Osteocyte (in vitro differentiated cells): ENCODE data around the gene SCPEP1. TPM values are rescaled to one million over a fixed set of nuclear protein-coding genes. Genes with fewer than 3 reads are reported as not detected.
"Not testable (repeated sequence)": the region's sequence is repeated elsewhere in the genome, so short reads cannot be mapped to it uniquely, and the experiment has no call there.

Source experiments
- DNase-seq: peaks from one replicate; pipeline ENCODE4 v3.0.0; 2021; ENCODE audit warnings: mixed read lengths; ENCODE audit not compliant: unreplicated experiment; ENCODE audit errors: extremely low spot score
- H3K27ac Mint-ChIP-seq: one replicate; pipeline ENCODE4 v1.8.0; 2021; ENCODE audit warnings: mild to moderate bottlenecking, mixed read lengths; ENCODE audit not compliant: unreplicated experiment
- H3K27me3 Mint-ChIP-seq: one replicate; pipeline ENCODE4 v1.8.0; 2021; ENCODE audit warnings: mixed read lengths; ENCODE audit not compliant: unreplicated experiment
- H3K36me3 Mint-ChIP-seq: one replicate; pipeline ENCODE4 v1.8.0; 2021; ENCODE audit warnings: mixed read lengths; ENCODE audit not compliant: unreplicated experiment
- H3K4me1 Mint-ChIP-seq: one replicate; pipeline ENCODE4 v1.8.0; 2021; ENCODE audit warnings: mixed read lengths; ENCODE audit not compliant: unreplicated experiment
- H3K4me3 Mint-ChIP-seq: one replicate; pipeline ENCODE4 v1.8.0; 2021; ENCODE audit warnings: mild to moderate bottlenecking, moderate library complexity, mixed read lengths; ENCODE audit not compliant: unreplicated experiment
- H3K9me3 Mint-ChIP-seq: one replicate; pipeline ENCODE4 v1.8.0; 2021; ENCODE audit warnings: mixed read lengths; ENCODE audit not compliant: unreplicated experiment
- total RNA-seq: library from RNA; stranded (reverse); gene quantifications from 2 replicates; pipeline ENCODE4 v1.2.1, GENCODE V29; 2021
- TF ChIP-seq, protein P1 (sequence below): fragments of 200-600 bp; sonication (generic); IDR thresholded peaks from 2 replicates; pipeline ENCODE4 v1.5.0; 2021; ENCODE audit warnings: antibody characterized with exemption, mild to moderate bottlenecking, moderate library complexity

Gene SCPEP1
- total RNA-seq, 1 donor from 2014 or later: 68.9 TPM

DNA sequence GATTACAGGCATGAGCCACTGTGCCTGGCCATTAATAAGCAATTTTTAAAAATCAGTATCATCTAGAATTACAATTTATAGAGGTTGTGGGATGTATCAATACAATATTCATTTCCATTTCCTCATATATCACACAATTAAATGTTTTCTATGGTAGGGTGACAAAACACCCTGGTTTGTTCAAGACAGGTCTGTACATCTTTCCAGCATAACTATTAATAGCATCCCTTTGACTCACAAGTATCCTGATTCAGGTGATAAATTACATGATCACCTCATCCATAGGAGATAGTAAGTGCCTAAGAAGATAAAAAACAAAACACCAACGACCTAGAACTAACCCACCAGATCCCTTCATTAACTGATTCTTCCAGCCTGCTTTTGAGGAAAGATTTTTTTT, 30.2 kb upstream of the SCPEP1 start:
- Mint-ChIP-seq H3K27ac (no peak overlapping the region), H3K27me3 (no peaks in the 10 kb centered on the region), H3K9me3 (no peaks in the 10 kb centered on the region), H3K4me3 (no peak overlapping the region), H3K36me3 (peaks cover 35% of the 10 kb centered on the region), H3K4me1 (no peaks in the 10 kb centered on the region)
- TF ChIP-seq, protein P1, sequence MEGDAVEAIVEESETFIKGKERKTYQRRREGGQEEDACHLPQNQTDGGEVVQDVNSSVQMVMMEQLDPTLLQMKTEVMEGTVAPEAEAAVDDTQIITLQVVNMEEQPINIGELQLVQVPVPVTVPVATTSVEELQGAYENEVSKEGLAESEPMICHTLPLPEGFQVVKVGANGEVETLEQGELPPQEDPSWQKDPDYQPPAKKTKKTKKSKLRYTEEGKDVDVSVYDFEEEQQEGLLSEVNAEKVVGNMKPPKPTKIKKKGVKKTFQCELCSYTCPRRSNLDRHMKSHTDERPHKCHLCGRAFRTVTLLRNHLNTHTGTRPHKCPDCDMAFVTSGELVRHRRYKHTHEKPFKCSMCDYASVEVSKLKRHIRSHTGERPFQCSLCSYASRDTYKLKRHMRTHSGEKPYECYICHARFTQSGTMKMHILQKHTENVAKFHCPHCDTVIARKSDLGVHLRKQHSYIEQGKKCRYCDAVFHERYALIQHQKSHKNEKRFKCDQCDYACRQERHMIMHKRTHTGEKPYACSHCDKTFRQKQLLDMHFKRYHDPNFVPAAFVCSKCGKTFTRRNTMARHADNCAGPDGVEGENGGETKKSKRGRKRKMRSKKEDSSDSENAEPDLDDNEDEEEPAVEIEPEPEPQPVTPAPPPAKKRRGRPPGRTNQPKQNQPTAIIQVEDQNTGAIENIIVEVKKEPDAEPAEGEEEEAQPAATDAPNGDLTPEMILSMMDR: no peak
- no peak for DNase-seq

DNA sequence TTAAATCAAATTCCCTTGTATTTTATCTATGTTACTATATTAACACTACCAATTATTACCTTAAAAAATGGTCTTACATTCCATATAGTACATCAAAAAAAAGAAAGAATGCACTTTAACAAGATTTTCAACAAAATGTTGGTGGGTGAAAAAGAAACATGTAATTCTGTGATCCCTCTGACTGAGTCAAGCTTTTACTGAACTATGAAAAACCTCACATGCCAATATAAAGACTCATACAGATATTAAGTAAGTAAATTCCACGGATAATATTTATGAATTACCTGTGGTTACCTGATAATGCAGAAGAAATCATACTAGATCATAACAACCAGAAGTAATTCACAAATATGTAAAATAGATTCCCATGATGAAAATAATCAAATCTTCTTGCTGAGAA, 29.4 kb upstream of the SCPEP1 start:
- TF ChIP-seq, protein P1: no peak
- DNase-seq: no peak
- Mint-ChIP-seq H3K4me3 (no peak overlapping the region), H3K4me1 (peaks cover 2% of the 10 kb centered on the region), H3K27me3 (no peaks in the 10 kb centered on the region), H3K27ac (no peak overlapping the region), H3K36me3 (peaks cover 35% of the 10 kb centered on the region), H3K9me3 (no peaks in the 10 kb centered on the region)

DNA sequence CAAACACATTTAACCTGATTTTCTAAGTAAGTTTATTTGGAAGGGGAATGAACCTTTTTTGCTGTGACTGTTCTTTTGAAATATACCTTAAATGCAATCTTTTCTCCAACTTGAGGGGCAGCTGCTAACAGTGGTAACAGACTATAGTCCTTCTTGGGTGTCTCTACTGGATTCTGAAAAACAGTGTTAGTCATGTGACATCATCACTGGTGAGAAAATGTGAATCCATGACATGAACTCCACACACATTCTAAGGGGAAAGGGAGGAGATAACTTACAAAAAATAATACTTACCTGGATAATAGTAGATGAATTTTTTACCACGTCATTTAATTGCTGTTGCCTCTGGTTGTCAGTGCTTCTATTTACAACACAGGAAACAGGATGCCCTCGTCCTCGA, 28.3 kb upstream of the SCPEP1 start:
- Mint-ChIP-seq H3K9me3 (no peaks in the 10 kb centered on the region), H3K4me3 (no peak overlapping the region), H3K4me1 (peaks cover 4% of the 10 kb centered on the region), H3K36me3 (peaks cover 29% of the 10 kb centered on the region), H3K27ac (no peak overlapping the region), H3K27me3 (no peaks in the 10 kb centered on the region)
- TF ChIP-seq, protein P1: no peak
- no peak for DNase-seq

DNA sequence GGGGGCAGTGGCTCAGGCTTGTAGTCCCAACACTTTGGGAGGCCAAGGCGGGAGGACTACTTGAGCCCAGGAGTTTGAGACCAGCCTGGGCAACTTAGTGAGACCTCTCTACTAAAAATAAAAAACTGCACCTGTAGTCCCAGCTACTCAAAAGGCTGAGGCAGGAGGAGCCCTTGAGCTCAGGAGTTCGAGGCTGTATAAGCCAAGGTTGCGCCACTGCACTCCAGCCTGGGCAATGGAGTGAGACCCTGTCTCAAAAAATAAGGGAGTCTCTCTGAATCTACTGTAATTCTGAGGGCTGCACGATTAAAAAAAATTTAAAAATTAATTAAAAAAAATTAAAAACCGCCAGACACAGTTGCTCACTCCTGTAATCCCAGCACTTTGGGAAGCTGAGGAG, 20.9 kb upstream of the SCPEP1 start:
- Mint-ChIP-seq H3K4me3 (no peak overlapping the region), H3K36me3 (no peaks in the 10 kb centered on the region), H3K27ac (no peak overlapping the region), H3K9me3 (no peaks in the 10 kb centered on the region), H3K4me1 (peaks cover 20% of the 10 kb centered on the region), H3K27me3 (no peaks in the 10 kb centered on the region)
- no peak for DNase-seq
- TF ChIP-seq, protein P1: no peak

DNA sequence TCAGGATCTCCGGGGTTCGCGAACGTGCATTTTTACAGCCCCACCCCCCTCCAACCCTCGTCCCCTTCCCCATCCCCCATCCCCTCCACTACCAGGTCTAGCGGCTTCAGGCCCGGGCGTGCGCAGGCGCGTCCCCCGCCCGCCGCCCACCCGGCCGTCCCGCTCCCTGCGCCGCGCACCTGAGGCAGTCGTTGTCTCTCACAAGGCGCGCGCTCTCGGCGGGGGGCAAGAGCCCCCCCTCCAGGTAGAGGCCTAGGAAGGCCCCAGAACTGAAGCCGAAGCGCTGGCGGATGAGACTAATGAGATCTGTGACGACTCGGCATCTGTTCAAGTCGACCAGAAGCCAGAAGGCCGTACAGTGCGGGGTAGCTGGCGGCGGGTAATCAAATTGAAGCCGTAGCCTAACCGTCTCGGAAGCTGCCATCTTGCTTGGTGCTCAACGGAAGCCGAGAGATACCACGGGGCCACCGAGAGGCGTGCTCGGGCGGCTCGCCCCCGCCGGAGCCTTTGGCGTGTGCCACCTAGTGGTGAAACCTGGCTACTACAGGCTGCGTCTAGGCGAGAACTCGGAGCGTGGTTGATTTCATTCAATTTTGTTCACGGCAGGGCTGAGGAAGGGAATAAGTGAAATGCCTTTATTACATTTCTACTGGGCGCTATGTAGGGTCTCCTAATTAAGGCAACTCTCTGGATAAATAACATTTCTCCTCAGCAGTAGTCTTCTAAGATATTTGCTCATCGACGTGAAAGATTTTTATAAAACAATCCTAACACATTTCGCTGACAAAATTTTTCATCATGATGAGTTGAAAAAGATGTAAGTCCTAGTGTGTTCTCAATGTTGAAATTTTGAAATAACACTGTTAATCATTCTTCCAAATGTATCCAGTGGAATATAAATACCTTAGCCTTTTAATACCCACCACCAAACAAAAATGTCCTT, 17.1 kb upstream of the SCPEP1 start, which contains the start of gene COIL:
Gene COIL (minus strand): TSS at position 455 of the 943 bp plus-strand sequence. CDS start 31 bp downstream, at position 424.
- H3K4me1 Mint-ChIP-seq: peaks cover 16% of the 10 kb centered on the region
- TF ChIP-seq, protein P1: peak; percentile 99
- H3K36me3 Mint-ChIP-seq: no peaks in the 10 kb centered on the region
- peak within 1 kb of the TSS; percentile 86 for H3K27ac Mint-ChIP-seq
- peak within 1 kb of the TSS; percentile 78 for H3K4me3 Mint-ChIP-seq
- H3K27me3 Mint-ChIP-seq: no peaks in the 10 kb centered on the region
- H3K9me3 Mint-ChIP-seq: no peaks in the 10 kb centered on the region
- DNase-seq: peak; percentile 97

GRCh38 chr17:56965241-56965640, 12.7 kb upstream of the SCPEP1 start:
- not testable (repeated sequence) for H3K36me3 Mint-ChIP-seq, H3K27ac Mint-ChIP-seq, H3K4me1 Mint-ChIP-seq, H3K9me3 Mint-ChIP-seq, DNase-seq, H3K4me3 Mint-ChIP-seq
- H3K27me3 Mint-ChIP-seq: peaks cover 14% of the 10 kb centered on the region

DNA sequence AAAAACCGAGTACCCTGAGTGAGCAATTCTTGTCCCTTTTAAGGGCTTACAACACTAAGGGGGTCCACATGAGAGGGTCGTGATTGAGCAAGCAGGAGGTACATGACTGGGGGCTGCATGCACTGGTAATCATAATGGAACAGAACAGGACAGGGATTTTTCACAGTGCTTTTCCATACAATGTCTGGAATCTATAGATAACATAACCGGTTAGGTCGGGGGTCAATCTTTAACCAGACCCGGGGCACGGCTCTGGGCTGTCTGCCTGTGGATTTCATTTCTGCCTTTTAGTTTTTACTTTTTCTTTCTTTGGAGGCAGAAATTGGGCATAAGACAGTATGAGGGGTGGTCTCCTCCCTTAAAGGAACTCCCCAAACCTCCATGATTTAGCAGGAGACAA, 12.2 kb upstream of the SCPEP1 start:
- H3K27ac Mint-ChIP-seq, H3K4me1 Mint-ChIP-seq, H3K9me3 Mint-ChIP-seq, H3K4me3 Mint-ChIP-seq, H3K36me3 Mint-ChIP-seq, DNase-seq: not testable (repeated sequence)
- peaks cover 17% of the 10 kb centered on the region for H3K27me3 Mint-ChIP-seq
